ENCODE results near the gene WDR49.

The WDR49 gene

GRCh38 chr3:167653155-167653554, 587 bp downstream of the WDR49 start:
- no peak for TF ChIP-seq TAF1 (IDR thresholded peaks at IDR 0.05; ENCODE audit: low read depth)
- no peak for TF ChIP-seq CREB1 (IDR thresholded peaks at IDR 0.05; ENCODE audit: low read depth)
- TF ChIP-seq REST (IDR thresholded peaks at IDR 0.05; ENCODE audit: low read depth) = no peak
- no peak for TF ChIP-seq YY1 (IDR thresholded peaks at IDR 0.05; ENCODE audit: low read depth)
- no peak for TF ChIP-seq RAD21 (IDR thresholded peaks at IDR 0.05; ENCODE audit: low read depth)
- no peak for TF ChIP-seq NFIC (IDR thresholded peaks at IDR 0.05)
- TF ChIP-seq MAX (IDR thresholded peaks at IDR 0.05) = no peak
- no peak for TF ChIP-seq EGR1 (IDR thresholded peaks at IDR 0.05)
- TF ChIP-seq EP300 (IDR thresholded peaks at IDR 0.05; ENCODE audit: borderline replicate concordance) = no peak

- no peak for TF ChIP-seq NFIC (IDR thresholded peaks at IDR 0.05)
- no peak for TF ChIP-seq YY1 (IDR thresholded peaks at IDR 0.05; ENCODE audit: low read depth)
- no peak for TF ChIP-seq FOXM1 (IDR thresholded peaks at IDR 0.05; ENCODE audit: borderline replicate concordance, low read depth)
- TF ChIP-seq TEAD4 (IDR thresholded peaks at IDR 0.05) = no peak
- no peak for TF ChIP-seq MAX (IDR thresholded peaks at IDR 0.05)
- TF ChIP-seq CREB1 (IDR thresholded peaks at IDR 0.05; ENCODE audit: low read depth) = no peak
- no peak for TF ChIP-seq TCF12 (IDR thresholded peaks at IDR 0.05; ENCODE audit: low read depth)
- TF ChIP-seq CEBPB (IDR thresholded peaks at IDR 0.05) = no peak
- no peak for TF ChIP-seq EGR1 (IDR thresholded peaks at IDR 0.05)
- TF ChIP-seq REST (IDR thresholded peaks at IDR 0.05; ENCODE audit: low read depth) = no peak
- no peak for TF ChIP-seq EP300 (IDR thresholded peaks at IDR 0.05; ENCODE audit: borderline replicate concordance)
- no peak for TF ChIP-seq ZBTB7A (IDR thresholded peaks at IDR 0.05; ENCODE audit: low read depth)
- no peak for TF ChIP-seq RAD21 (IDR thresholded peaks at IDR 0.05; ENCODE audit: low read depth)
- TF ChIP-seq USF1 (IDR thresholded peaks at IDR 0.05) = no peak
- TF ChIP-seq TAF1 (IDR thresholded peaks at IDR 0.05; ENCODE audit: low read depth) = no peak
Observed at GRCh38 chr3:167651826-167652225, 1.9 kb downstream of the WDR49 start.

- TF ChIP-seq ZBTB7A (IDR thresholded peaks at IDR 0.05; ENCODE audit: low read depth) (no peak), EGR1 (IDR thresholded peaks at IDR 0.05) (no peak), TEAD4 (IDR thresholded peaks at IDR 0.05) (no peak), EP300 (IDR thresholded peaks at IDR 0.05; ENCODE audit: borderline replicate concordance) (no peak), RAD21 (IDR thresholded peaks at IDR 0.05; ENCODE audit: low read depth) (no peak), REST (IDR thresholded peaks at IDR 0.05; ENCODE audit: low read depth) (no peak), CREB1 (IDR thresholded peaks at IDR 0.05; ENCODE audit: low read depth) (no peak), MAX (IDR thresholded peaks at IDR 0.05) (no peak), NFIC (IDR thresholded peaks at IDR 0.05) (no peak), YY1 (IDR thresholded peaks at IDR 0.05; ENCODE audit: low read depth) (no peak), TCF12 (IDR thresholded peaks at IDR 0.05; ENCODE audit: low read depth) (no peak), USF1 (IDR thresholded peaks at IDR 0.05) (no peak), FOXM1 (IDR thresholded peaks at IDR 0.05; ENCODE audit: borderline replicate concordance, low read depth) (no peak), TAF1 (IDR thresholded peaks at IDR 0.05; ENCODE audit: low read depth) (no peak), CEBPB (IDR thresholded peaks at IDR 0.05) (no peak)
Observed at GRCh38 chr3:167650459-167650858, 3.3 kb downstream of the WDR49 start.

GRCh38 chr3:167649746-167650145, 4.0 kb downstream of the WDR49 start:
- TF ChIP-seq ZBTB7A (IDR thresholded peaks at IDR 0.05; ENCODE audit: low read depth) (no peak), TCF12 (IDR thresholded peaks at IDR 0.05; ENCODE audit: low read depth) (no peak), CEBPB (IDR thresholded peaks at IDR 0.05) (no peak), CREB1 (IDR thresholded peaks at IDR 0.05; ENCODE audit: low read depth) (no peak), EGR1 (IDR thresholded peaks at IDR 0.05) (no peak), YY1 (IDR thresholded peaks at IDR 0.05; ENCODE audit: low read depth) (no peak), FOXM1 (IDR thresholded peaks at IDR 0.05; ENCODE audit: borderline replicate concordance, low read depth) (no peak), EP300 (IDR thresholded peaks at IDR 0.05; ENCODE audit: borderline replicate concordance) (no peak), RAD21 (IDR thresholded peaks at IDR 0.05; ENCODE audit: low read depth) (no peak), REST (IDR thresholded peaks at IDR 0.05; ENCODE audit: low read depth) (no peak), USF1 (IDR thresholded peaks at IDR 0.05) (no peak), NFIC (IDR thresholded peaks at IDR 0.05) (no peak), TEAD4 (IDR thresholded peaks at IDR 0.05) (no peak), MAX (IDR thresholded peaks at IDR 0.05) (no peak)

Measured in Ishikawa (cell line).